Activated CD4-positive, alpha-beta T cell treated with anti-CD3 and anti-CD28 coated beads, Interleukin-2, amount 10 ng/mL, durations not matched to agents 7 days and 5 days (primary cell): Measurements from ENCODE around the gene ANKRD63. TPM values are rescaled to one million over a fixed set of nuclear protein-coding genes. Genes with fewer than 3 reads are reported as not detected.

Source experiments
- CTCF ChIA-PET: fragments of 350-600 bp; sonication (Branson Sonifier 250); formaldehyde crosslinking; loops from one replicate; lab custom pipeline; 2021; ENCODE audit warnings: antibody characterized with exemption; lab: Charles Lee
- POLR2A ChIA-PET: fragments of 350-600 bp; sonication (Branson Sonifier 250); formaldehyde crosslinking; loops from one replicate; lab custom pipeline; 2021; ENCODE audit warnings: antibody characterized with exemption; lab: Charles Lee
- DNase-seq: peaks from one replicate; pipeline ENCODE4 v3.0.0-alpha.2; 2020
- H3K27ac Mint-ChIP-seq: one replicate; pipeline ENCODE4 v1.8.0; 2021; ENCODE audit warnings: mild to moderate bottlenecking, moderate library complexity, mixed read lengths
- H3K27me3 Mint-ChIP-seq: one replicate; pipeline ENCODE4 v1.8.0; 2021; ENCODE audit warnings: mixed read lengths
- H3K36me3 Mint-ChIP-seq: one replicate; pipeline ENCODE4 v1.8.0; 2021; ENCODE audit warnings: low read depth, mixed read lengths
- H3K4me1 Mint-ChIP-seq: one replicate; pipeline ENCODE4 v1.8.0; 2021; ENCODE audit warnings: mixed read lengths
- H3K4me3 Mint-ChIP-seq: one replicate; pipeline ENCODE4 v1.8.0; 2021; ENCODE audit warnings: mild to moderate bottlenecking, moderate library complexity, mixed read lengths
- H3K9me3 Mint-ChIP-seq: one replicate; pipeline ENCODE4 v1.8.0; 2021; ENCODE audit warnings: mixed read lengths
- total RNA-seq, 2 experiments: library from RNA; stranded (reverse); gene quantifications; one replicate each; pipeline ENCODE4 v1.2.3, GENCODE V29; 2021

Gene ANKRD63
- total RNA-seq, 2 experiments from 2014 or later = 0.17 TPM; not detected in 1

GRCh38 chr15:40240619-40241221 lies 42.1 kb downstream of the ANKRD63 start:
- DNase-seq = no peak
- peaks cover 17% of the 10 kb centered on the region for H3K27me3 Mint-ChIP-seq
- POLR2A ChIA-PET = no interaction called here
- H3K4me1 Mint-ChIP-seq = peaks cover 6% of the 10 kb centered on the region
- no peaks in the 10 kb centered on the region for H3K9me3 Mint-ChIP-seq
- H3K4me3 Mint-ChIP-seq = no peak overlapping the region
- CTCF ChIA-PET = interaction anchor here (0.6 to 1.4 kb wide), 7 partner anchors 7 to 213 kb away, joined by 3 to 4 read pairs (median 3); no protein-coding TSS in a partner anchor
- no peaks in the 10 kb centered on the region for H3K36me3 Mint-ChIP-seq
- H3K27ac Mint-ChIP-seq = no peak overlapping the region

DNA sequence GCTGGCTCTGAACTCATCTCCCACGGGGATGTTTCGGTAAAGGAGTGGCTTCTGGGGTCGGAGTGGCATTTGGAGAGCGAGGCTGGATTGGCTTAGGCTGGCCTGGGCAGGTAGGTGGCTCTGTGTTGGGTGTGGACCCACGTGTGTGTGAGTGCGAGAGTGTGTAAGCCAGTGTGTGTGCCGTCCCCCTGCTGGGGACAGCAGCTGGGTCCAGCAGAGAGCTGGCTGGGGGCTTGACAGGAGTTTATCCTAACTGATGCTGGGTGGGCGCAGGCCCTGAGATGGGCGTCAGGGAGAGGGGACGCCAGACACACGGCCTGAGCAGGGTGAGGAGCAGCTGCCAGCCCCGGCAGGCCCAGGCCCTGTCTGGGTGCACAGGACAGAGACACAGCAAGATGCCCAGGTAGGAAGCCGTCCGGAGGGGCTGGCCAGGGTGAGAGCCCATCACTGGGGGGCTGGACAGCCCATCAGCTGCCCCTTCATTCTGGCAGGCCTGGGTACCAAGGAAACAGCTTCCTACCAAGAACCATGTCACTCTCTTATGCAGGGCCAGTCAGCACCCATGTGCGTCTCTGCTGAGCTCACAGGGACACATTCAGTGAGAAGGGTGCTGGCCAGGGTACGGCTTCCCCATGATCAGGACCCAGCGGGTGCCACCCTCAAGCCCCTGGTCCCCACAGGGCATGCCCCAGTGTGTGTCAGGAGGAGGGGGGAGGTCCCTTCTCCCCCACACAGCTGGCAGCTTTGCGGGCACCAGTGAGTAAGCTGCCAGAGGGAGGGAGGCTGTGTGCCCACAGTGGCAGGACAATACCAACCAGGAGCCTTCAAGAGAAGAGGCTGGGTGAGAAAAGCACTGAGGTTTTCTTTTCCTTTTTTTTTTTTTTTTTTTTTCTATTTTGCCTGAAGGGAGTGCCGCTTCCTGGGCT lies 42.9 kb downstream of the ANKRD63 start:
- POLR2A ChIA-PET = no interaction called here
- Mint-ChIP-seq H3K9me3 (no peaks in the 10 kb centered on the region), H3K4me1 (peaks cover 6% of the 10 kb centered on the region), H3K36me3 (no peaks in the 10 kb centered on the region), H3K27me3 (peaks cover 17% of the 10 kb centered on the region), H3K4me3 (no peak overlapping the region), H3K27ac (no peak overlapping the region)
- no peak for DNase-seq
- CTCF ChIA-PET = interaction anchor here (0.9 to 1.5 kb wide), 6 partner anchors 8 to 35 kb away, joined by 3 to 7 read pairs (median 3); no protein-coding TSS in a partner anchor

GRCh38 chr15:40239404-40239692 lies 43.5 kb downstream of the ANKRD63 start:
- Mint-ChIP-seq H3K36me3 (no peaks in the 10 kb centered on the region), H3K9me3 (no peaks in the 10 kb centered on the region), H3K27ac (no peak overlapping the region), H3K4me3 (no peak overlapping the region), H3K27me3 (peaks cover 17% of the 10 kb centered on the region), H3K4me1 (peaks cover 6% of the 10 kb centered on the region)
- ChIA-PET CTCF (interaction anchor here (1.3 to 1.5 kb wide), 4 partner anchors 9 to 35 kb away, joined by 3 to 7 read pairs (median 3); no protein-coding TSS in a partner anchor), POLR2A (no interaction called here)
- DNase-seq = no peak

GRCh38 chr15:40238532-40239403 lies 44.1 kb downstream of the ANKRD63 start, which contains the start of gene PAK6:
PAK6 (plus strand) TSS chr15:40239063; CDS start chr15:40264786, 25,723 bp downstream.
- peaks cover 6% of the 10 kb centered on the region for H3K4me1 Mint-ChIP-seq
- peaks cover 17% of the 10 kb centered on the region for H3K27me3 Mint-ChIP-seq
- no peak within 1 kb of the TSS for H3K4me3 Mint-ChIP-seq
- peak; percentile 22 for DNase-seq
- POLR2A ChIA-PET = no interaction called here
- H3K9me3 Mint-ChIP-seq = no peaks in the 10 kb centered on the region
- H3K36me3 Mint-ChIP-seq = no peaks in the 10 kb centered on the region
- H3K27ac Mint-ChIP-seq = no peak within 1 kb of the TSS
- CTCF ChIA-PET = interaction anchor here (0.6 to 1.5 kb wide), 5 partner anchors 9 to 239 kb away, joined by 3 to 7 read pairs (median 3); no protein-coding TSS in a partner anchor

- Mint-ChIP-seq H3K4me3 (no peak overlapping the region), H3K27ac (no peak overlapping the region), H3K4me1 (peaks cover 6% of the 10 kb centered on the region), H3K27me3 (peaks cover 17% of the 10 kb centered on the region), H3K9me3 (no peaks in the 10 kb centered on the region), H3K36me3 (no peaks in the 10 kb centered on the region)
- ChIA-PET POLR2A (no interaction called here), CTCF (no interaction called here)
- no peak for DNase-seq
These were observed 47.5 kb downstream of the ANKRD63 start for GRCh38 chr15:40235201-40235885.

GRCh38 chr15:40234783-40235182 lies 48.1 kb downstream of the ANKRD63 start:
- H3K4me1 Mint-ChIP-seq = peaks cover 6% of the 10 kb centered on the region
- CTCF ChIA-PET = no interaction called here

GRCh38 chr15:40233727-40234577 lies 48.9 kb downstream of the ANKRD63 start:
- Mint-ChIP-seq H3K27ac (no peak overlapping the region), H3K27me3 (peaks cover 8% of the 10 kb centered on the region), H3K9me3 (no peaks in the 10 kb centered on the region), H3K4me3 (no peak overlapping the region), H3K4me1 (peaks cover 6% of the 10 kb centered on the region), H3K36me3 (peaks cover 5% of the 10 kb centered on the region)
- CTCF ChIA-PET = interaction anchor here (1.2 kb wide), 1 partner anchor 45 kb away, joined by 3 read pairs; no protein-coding TSS in a partner anchor
- POLR2A ChIA-PET = no interaction called here
- DNase-seq = no peak

More at GRCh38 chr15:40234783-40235182, 48.1 kb downstream of the ANKRD63 start:
- Mint-ChIP-seq H3K36me3 (peaks cover 3% of the 10 kb centered on the region), H3K27me3 (peaks cover 14% of the 10 kb centered on the region), H3K4me3 (no peak overlapping the region), H3K27ac (no peak overlapping the region), H3K9me3 (no peaks in the 10 kb centered on the region)
- POLR2A ChIA-PET = no interaction called here
- no peak for DNase-seq

DNA sequence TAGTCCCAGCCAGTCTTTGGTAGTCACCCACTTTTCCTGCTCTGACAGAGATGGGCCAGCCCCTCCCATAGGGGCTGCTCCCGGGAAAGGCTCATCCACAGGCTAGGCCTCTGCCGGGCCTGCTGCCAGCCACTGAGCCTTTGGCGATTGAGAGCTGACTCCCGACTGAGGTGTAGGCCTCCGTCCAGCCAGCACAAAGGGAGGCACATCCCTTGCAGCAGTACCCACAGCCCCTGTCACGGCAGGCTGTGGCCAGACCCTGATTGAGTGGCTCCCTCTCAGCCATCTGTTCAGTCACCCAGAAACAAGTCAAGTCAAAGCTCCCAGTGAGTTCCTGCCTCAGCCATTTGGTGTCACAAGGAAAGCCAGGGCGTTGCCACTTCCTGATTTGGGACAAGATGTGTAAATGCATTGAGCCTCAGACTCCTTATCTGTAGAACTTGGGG lies 50.2 kb downstream of the ANKRD63 start:
- DNase-seq = no peak
- H3K36me3 Mint-ChIP-seq = peaks cover 12% of the 10 kb centered on the region
- peaks cover under 1% of the 10 kb centered on the region for H3K27me3 Mint-ChIP-seq
- POLR2A ChIA-PET = no interaction called here
- no peak overlapping the region for H3K27ac Mint-ChIP-seq
- no peaks in the 10 kb centered on the region for H3K4me1 Mint-ChIP-seq
- H3K9me3 Mint-ChIP-seq = no peaks in the 10 kb centered on the region
- no peak overlapping the region for H3K4me3 Mint-ChIP-seq
- CTCF ChIA-PET = interaction anchor here (1.2 kb wide), 1 partner anchor 46 kb away, joined by 3 read pairs; no protein-coding TSS in a partner anchor

Other genes starting within 250 kb of the ANKRD63 start
- 100 to 1,000 TPM; 145 to 150 TPM for gene SRP14, start 243.9 kb downstream of the ANKRD63 start, total RNA-seq
- 1 to 10 TPM; 8.5 to 8.6 TPM for gene BMF, start 174.2 kb downstream of the ANKRD63 start, total RNA-seq
- gene BUB1B, start 122.0 kb downstream of the ANKRD63 start, total RNA-seq = 10 to 100 TPM; 81.1 to 89.0 TPM
- under 1 TPM; 0.35 to 0.47 TPM for gene PAK6, start 44.0 kb downstream of the ANKRD63 start, total RNA-seq
- 100 to 1,000 TPM; 195 to 196 TPM for gene PLCB2, start 24.9 kb upstream of the ANKRD63 start, total RNA-seq
- 1 to 10 TPM; 6.6 to 8.5 TPM for gene INAFM2, start 40.6 kb upstream of the ANKRD63 start, total RNA-seq
- gene CCDC9B, start 57.9 kb upstream of the ANKRD63 start, total RNA-seq = 1 to 10 TPM in 1 of 2 experiments, under 1 TPM in 1; 0.81 to 1.0 TPM
- not detected for gene PHGR1, start 68.0 kb upstream of the ANKRD63 start, total RNA-seq
- gene DISP2, start 75.2 kb upstream of the ANKRD63 start, total RNA-seq = 1 to 10 TPM in 1 of 2 experiments, under 1 TPM in 1; 0.60 to 1.4 TPM
- gene KNSTRN, start 99.7 kb upstream of the ANKRD63 start, total RNA-seq = 10 to 100 TPM; 57.5 to 63.3 TPM
- gene IVD, start 122.7 kb upstream of the ANKRD63 start, total RNA-seq = 10 to 100 TPM; 38.4 to 47.1 TPM
- gene BAHD1, start 157.9 kb upstream of the ANKRD63 start, total RNA-seq = 10 to 100 TPM; 28.7 to 30.8 TPM
- gene CHST14, start 187.9 kb upstream of the ANKRD63 start, total RNA-seq = 10 to 100 TPM; 14.3 to 14.6 TPM